ENCODE data around the gene PEX5. TPM values are rescaled to one million over a fixed set of nuclear protein-coding genes. Genes with fewer than 3 reads are reported as not detected.
"Not testable (repeated sequence)": the region's sequence is repeated elsewhere in the genome, so short reads cannot be mapped to it uniquely, and the experiment has no call there.

Gene PEX5
- total RNA-seq, 1 donor: 32.3 TPM

- no peak for DNase-seq (ENCODE audit: low read depth in 2 of 3, low spot score in 2 of 3)
Observed at GRCh38 chr12:7158781-7159609, 30.5 kb upstream of the PEX5 start.

- DNase-seq (ENCODE audit: low read depth in 2 of 3, low spot score in 2 of 3): no peak
Observed at GRCh38 chr12:7160183-7160582, 29.3 kb upstream of the PEX5 start.

- DNase-seq (ENCODE audit: low read depth in 2 of 3, low spot score in 2 of 3): no peak
Observed at GRCh38 chr12:7161327-7161726, 28.2 kb upstream of the PEX5 start.

- no peak for DNase-seq (ENCODE audit: low read depth in 2 of 3, low spot score in 2 of 3)
Observed at GRCh38 chr12:7161811-7162210, 27.7 kb upstream of the PEX5 start.

- peak in 2 of 3 donors; percentile 21 to 23 for DNase-seq (ENCODE audit: low read depth in 2 of 3, low spot score in 2 of 3)
Observed at GRCh38 chr12:7162691-7163114, 26.8 kb upstream of the PEX5 start.

- no peak for DNase-seq (ENCODE audit: low read depth in 2 of 3, low spot score in 2 of 3)
Observed at GRCh38 chr12:7169951-7170350, 19.5 kb upstream of the PEX5 start.

- DNase-seq (ENCODE audit: low read depth in 2 of 3, low spot score in 2 of 3): no peak
Observed at GRCh38 chr12:7171854-7172253, 17.6 kb upstream of the PEX5 start.

- no peak for DNase-seq (ENCODE audit: low read depth in 2 of 3, low spot score in 2 of 3)
Observed at GRCh38 chr12:7175493-7175892, 14.0 kb upstream of the PEX5 start.

GRCh38 chr12:7176595-7176994 lies 12.9 kb upstream of the PEX5 start:
- no peak for DNase-seq (ENCODE audit: low read depth in 2 of 3, low spot score in 2 of 3)

GRCh38 chr12:7178481-7178880 lies 11.0 kb upstream of the PEX5 start:
- DNase-seq (ENCODE audit: low read depth in 2 of 3, low spot score in 2 of 3): no peak

- no peak for DNase-seq (ENCODE audit: low read depth in 2 of 3, low spot score in 2 of 3)
Observed at GRCh38 chr12:7180685-7181084, 8.8 kb upstream of the PEX5 start.

- not testable (repeated sequence) for DNase-seq (ENCODE audit: low read depth in 2 of 3, low spot score in 2 of 3)
Observed at GRCh38 chr12:7186058-7186457, 3.4 kb upstream of the PEX5 start.

GRCh38 chr12:7188562-7189397 lies 706 bp upstream of the PEX5 start:
- peak; percentile 29 to 70 (median 67) for DNase-seq (ENCODE audit: low read depth in 2 of 3, low spot score in 2 of 3)

- DNase-seq (ENCODE audit: low read depth in 2 of 3, low spot score in 2 of 3): no peak
Observed at GRCh38 chr12:7190268-7191055, 976 bp downstream of the PEX5 start.

- DNase-seq (ENCODE audit: low read depth in 2 of 3, low spot score in 2 of 3): no peak
Observed at GRCh38 chr12:7193674-7194073, 4.2 kb downstream of the PEX5 start.

GRCh38 chr12:7197841-7198240 lies 8.4 kb downstream of the PEX5 start:
- DNase-seq (ENCODE audit: low read depth in 2 of 3, low spot score in 2 of 3): no peak

GRCh38 chr12:7203109-7203508 lies 13.6 kb downstream of the PEX5 start:
- DNase-seq (ENCODE audit: low read depth in 2 of 3, low spot score in 2 of 3): no peak

- DNase-seq (ENCODE audit: low read depth in 2 of 3, low spot score in 2 of 3): no peak
Observed at GRCh38 chr12:7205091-7205490, 15.6 kb downstream of the PEX5 start.

- DNase-seq (ENCODE audit: low read depth in 2 of 3, low spot score in 2 of 3): no peak
Observed at GRCh38 chr12:7206691-7207090, 17.2 kb downstream of the PEX5 start.

- DNase-seq (ENCODE audit: low read depth in 2 of 3, low spot score in 2 of 3): no peak
Observed at GRCh38 chr12:7207866-7208625, 18.6 kb downstream of the PEX5 start.
